ENCODE data around the gene SSH2. TPM values are rescaled to one million over a fixed set of nuclear protein-coding genes. Genes with fewer than 3 reads are reported as not detected.

Gene SSH2
- total RNA-seq, 1 donor from 2014 or later = 21.9 TPM

DNA sequence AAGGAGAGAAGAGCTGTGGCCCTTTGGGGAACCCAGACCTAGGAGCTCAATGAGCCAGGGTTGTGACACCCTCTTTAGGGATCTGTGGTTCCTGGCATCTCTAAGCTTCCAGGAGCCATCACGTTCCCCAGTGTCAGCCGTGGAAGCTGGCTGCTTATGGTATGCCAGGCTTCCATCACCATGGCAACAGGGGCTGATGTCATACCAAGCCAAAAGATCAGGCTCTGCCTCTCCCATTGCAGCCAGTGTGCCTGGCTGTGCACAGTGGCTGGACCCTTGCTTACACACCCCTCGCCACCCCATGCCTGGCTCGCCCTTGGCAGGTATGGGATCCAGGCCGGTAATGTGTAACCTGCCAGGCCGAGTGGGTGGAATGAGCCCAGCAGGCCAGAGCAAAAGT, 91.1 kb downstream of the SSH2 start:
- TF ChIP-seq, protein P1, sequence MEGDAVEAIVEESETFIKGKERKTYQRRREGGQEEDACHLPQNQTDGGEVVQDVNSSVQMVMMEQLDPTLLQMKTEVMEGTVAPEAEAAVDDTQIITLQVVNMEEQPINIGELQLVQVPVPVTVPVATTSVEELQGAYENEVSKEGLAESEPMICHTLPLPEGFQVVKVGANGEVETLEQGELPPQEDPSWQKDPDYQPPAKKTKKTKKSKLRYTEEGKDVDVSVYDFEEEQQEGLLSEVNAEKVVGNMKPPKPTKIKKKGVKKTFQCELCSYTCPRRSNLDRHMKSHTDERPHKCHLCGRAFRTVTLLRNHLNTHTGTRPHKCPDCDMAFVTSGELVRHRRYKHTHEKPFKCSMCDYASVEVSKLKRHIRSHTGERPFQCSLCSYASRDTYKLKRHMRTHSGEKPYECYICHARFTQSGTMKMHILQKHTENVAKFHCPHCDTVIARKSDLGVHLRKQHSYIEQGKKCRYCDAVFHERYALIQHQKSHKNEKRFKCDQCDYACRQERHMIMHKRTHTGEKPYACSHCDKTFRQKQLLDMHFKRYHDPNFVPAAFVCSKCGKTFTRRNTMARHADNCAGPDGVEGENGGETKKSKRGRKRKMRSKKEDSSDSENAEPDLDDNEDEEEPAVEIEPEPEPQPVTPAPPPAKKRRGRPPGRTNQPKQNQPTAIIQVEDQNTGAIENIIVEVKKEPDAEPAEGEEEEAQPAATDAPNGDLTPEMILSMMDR (IDR thresholded peaks at IDR 0.05) = no peak
- Mint-ChIP-seq H3K4me3 (ENCODE audit: unreplicated experiment) (no peak overlapping the region), H3K4me1 (ENCODE audit: unreplicated experiment) (peaks cover 6% of the 10 kb centered on the region), H3K36me3 (ENCODE audit: unreplicated experiment) (peaks cover 1% of the 10 kb centered on the region), H3K27ac (ENCODE audit: unreplicated experiment) (no peak overlapping the region), H3K27me3 (ENCODE audit: unreplicated experiment) (no peaks in the 10 kb centered on the region), H3K9me3 (ENCODE audit: unreplicated experiment) (no peaks in the 10 kb centered on the region)
- DNase-seq (ENCODE audit: extremely low spot score, unreplicated experiment) = no peak

DNA sequence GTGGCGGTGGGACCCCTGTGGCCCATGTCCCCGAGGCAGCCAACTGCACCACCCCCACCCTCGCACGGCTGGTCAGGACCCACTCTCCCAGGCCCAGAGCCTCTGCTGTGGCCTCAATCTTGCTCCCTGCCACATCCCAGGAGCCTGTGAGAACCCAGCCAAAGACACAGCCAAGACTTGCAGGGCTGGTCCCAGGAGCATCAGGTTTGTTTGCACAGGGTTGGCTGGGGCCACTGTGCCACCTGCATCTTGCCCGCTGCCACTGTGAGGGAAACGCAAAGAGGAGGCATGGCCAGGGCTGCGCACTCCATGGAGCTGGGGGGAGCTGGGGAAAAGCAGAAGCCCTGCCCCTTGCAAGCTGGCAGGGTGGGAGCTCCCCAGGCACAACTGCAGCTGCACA, 92.5 kb downstream of the SSH2 start:
- H3K4me3 Mint-ChIP-seq (ENCODE audit: unreplicated experiment) = no peak overlapping the region
- peaks cover 6% of the 10 kb centered on the region for H3K4me1 Mint-ChIP-seq (ENCODE audit: unreplicated experiment)
- TF ChIP-seq, protein P1 (IDR thresholded peaks at IDR 0.05) = no peak
- H3K36me3 Mint-ChIP-seq (ENCODE audit: unreplicated experiment) = peaks cover 1% of the 10 kb centered on the region
- no peak for DNase-seq (ENCODE audit: extremely low spot score, unreplicated experiment)
- no peak overlapping the region for H3K27ac Mint-ChIP-seq (ENCODE audit: unreplicated experiment)
- H3K27me3 Mint-ChIP-seq (ENCODE audit: unreplicated experiment) = no peaks in the 10 kb centered on the region
- no peaks in the 10 kb centered on the region for H3K9me3 Mint-ChIP-seq (ENCODE audit: unreplicated experiment)

DNA sequence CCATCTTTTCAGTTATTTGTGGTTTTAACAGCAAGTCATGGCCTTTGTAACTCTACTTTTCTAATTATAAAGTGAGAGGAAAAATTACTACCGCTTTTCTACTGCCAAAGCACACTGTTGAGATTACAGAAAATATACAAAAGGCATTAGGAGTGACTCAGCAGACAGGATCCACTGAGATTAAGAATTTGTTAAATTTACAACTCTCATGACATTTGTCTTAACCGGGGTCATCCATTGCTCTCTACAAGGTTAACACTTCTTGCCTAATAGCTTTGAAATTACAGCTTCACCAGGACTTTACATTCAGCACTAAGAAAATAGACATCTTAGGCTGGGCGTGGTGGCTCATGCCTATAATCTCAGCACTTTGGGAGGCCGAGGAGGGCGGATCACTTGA, 93.4 kb downstream of the SSH2 start:
- TF ChIP-seq, protein P1 (IDR thresholded peaks at IDR 0.05) = no peak
- DNase-seq (ENCODE audit: extremely low spot score, unreplicated experiment) = no peak
- no peak overlapping the region for H3K4me3 Mint-ChIP-seq (ENCODE audit: unreplicated experiment)
- H3K9me3 Mint-ChIP-seq (ENCODE audit: unreplicated experiment) = no peaks in the 10 kb centered on the region
- peaks cover 1% of the 10 kb centered on the region for H3K36me3 Mint-ChIP-seq (ENCODE audit: unreplicated experiment)
- peaks cover 6% of the 10 kb centered on the region for H3K4me1 Mint-ChIP-seq (ENCODE audit: unreplicated experiment)
- H3K27ac Mint-ChIP-seq (ENCODE audit: unreplicated experiment) = no peak overlapping the region
- H3K27me3 Mint-ChIP-seq (ENCODE audit: unreplicated experiment) = no peaks in the 10 kb centered on the region

DNA sequence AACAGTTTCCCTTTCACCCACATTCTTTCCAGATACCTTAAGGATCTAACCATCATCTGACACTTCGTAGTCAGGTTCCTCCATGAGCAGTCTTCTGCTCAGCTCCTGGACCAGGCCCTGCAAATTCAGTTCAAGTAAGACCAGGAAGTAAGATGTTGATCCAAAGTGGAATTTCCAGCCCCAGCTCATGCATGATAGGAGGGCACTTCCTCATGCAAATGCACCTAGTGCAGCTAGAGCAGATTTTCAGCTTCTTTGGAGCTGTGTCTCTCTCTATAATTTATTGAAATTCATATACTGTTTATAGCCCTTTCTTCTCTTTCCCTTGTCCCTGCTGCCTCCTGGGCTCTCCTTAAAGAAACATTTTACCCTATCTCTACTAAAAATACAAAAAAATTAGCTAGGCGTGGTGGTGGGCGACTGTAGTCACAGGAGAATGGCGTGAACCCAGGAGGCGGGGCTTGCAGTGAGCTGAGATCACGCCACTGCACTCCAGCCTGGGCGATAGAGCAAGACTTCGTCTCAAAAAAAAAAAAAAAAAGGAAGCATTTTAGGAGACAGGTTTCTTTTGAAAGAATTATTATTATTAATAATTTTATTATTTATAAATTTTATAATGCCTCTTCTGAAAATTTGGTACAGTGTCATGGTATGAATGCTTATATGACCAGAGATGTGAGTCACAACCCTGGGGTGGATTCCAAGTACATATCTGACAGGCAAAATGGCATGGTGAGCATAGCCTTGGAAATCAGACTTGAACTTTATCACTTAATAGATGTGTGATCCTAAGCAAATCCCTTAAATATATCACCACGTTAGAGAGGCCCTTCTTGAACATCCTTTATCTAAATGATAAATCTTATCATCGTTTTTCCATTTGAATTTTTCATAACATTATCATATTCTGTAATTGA, 94.3 kb downstream of the SSH2 start:
- H3K27me3 Mint-ChIP-seq (ENCODE audit: unreplicated experiment) = no peaks in the 10 kb centered on the region
- peaks cover 6% of the 10 kb centered on the region for H3K4me1 Mint-ChIP-seq (ENCODE audit: unreplicated experiment)
- no peaks in the 10 kb centered on the region for H3K9me3 Mint-ChIP-seq (ENCODE audit: unreplicated experiment)
- peaks cover 1% of the 10 kb centered on the region for H3K36me3 Mint-ChIP-seq (ENCODE audit: unreplicated experiment)
- no peak overlapping the region for H3K4me3 Mint-ChIP-seq (ENCODE audit: unreplicated experiment)
- DNase-seq (ENCODE audit: extremely low spot score, unreplicated experiment) = no peak
- H3K27ac Mint-ChIP-seq (ENCODE audit: unreplicated experiment) = no peak overlapping the region
- TF ChIP-seq, protein P1 (IDR thresholded peaks at IDR 0.05) = no peak

DNA sequence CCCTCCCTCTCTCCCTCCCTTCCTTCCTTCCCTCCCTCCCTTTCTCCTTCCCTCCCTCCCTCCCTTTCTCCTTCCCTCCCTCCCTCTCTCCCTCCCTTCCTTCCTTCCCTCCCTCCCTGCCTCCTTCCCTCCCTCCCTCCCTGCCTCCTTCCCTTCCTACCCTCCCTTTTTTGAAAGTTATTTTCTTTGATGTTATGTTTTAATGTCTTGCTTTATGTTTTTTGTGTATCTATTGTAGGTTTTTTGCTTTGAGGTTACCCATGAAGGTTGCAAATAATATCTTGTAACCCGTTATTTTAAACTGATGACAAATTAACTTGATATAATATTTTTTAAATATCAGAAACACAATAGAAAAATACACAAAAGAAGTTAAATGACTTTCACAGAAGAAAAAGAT, 96.2 kb downstream of the SSH2 start:
- Mint-ChIP-seq H3K27me3 (ENCODE audit: unreplicated experiment) (no peaks in the 10 kb centered on the region), H3K4me3 (ENCODE audit: unreplicated experiment) (no peak overlapping the region), H3K4me1 (ENCODE audit: unreplicated experiment) (peaks cover 6% of the 10 kb centered on the region), H3K27ac (ENCODE audit: unreplicated experiment) (no peak overlapping the region), H3K36me3 (ENCODE audit: unreplicated experiment) (peaks cover 1% of the 10 kb centered on the region), H3K9me3 (ENCODE audit: unreplicated experiment) (no peaks in the 10 kb centered on the region)
- DNase-seq (ENCODE audit: extremely low spot score, unreplicated experiment) = no peak
- TF ChIP-seq, protein P1 (IDR thresholded peaks at IDR 0.05) = no peak

Measured in osteocyte (in vitro differentiated cells).